ENCODE measurements around the gene MAML1. TPM values are rescaled to one million over a fixed set of nuclear protein-coding genes. Genes with fewer than 3 reads are reported as not detected.

The MAML1 gene
- total RNA-seq, 1 experiment from 2014 or later = 13.4 TPM

- no peak for DNase-seq (ENCODE audit: low read depth)
- in situ Hi-C loops (cut with HindIII; ENCODE audit: low pct_unique_long_range_greater_than_20kb, low sequenced_read_pairs) = no loop called here
Observed at GRCh38 chr5:179814090-179814489, 81.5 kb downstream of the MAML1 start.

DNA sequence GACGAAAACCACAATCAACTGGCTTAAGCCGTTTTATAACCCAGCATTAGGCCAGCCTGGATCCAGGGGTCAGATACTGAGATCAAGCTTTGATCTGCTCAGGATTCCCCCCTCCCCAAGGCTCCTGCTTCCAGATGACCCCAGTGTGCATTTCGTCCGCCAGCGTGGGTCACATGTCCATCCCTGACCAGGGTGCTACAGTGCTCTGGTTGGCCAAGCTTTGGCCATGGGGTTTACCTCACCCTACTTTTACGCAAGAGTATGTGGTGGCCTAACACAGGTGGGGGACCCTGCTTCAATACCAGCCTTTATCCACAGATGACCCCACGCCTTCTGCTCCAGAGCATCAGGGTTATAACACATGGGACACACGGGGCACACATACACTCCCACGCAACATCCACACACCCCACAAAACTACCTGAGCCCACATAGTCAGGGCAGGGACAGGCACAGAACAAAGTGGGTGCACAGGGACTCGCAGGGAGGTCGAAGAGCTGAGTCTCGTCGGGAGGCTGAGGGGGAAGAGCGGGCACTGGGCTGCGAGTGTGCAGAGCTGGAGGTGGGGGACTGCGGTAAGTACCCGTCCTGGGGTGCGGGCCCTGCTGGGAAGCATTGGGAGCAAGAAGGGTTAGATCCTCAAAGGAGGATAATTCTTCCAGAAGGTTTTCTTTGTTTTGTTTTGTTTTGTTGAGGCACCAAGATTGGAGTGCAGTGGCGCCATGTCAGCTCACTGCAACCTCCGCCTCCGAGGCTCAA is 83.0 kb downstream of the MAML1 start:
- in situ Hi-C loops (cut with HindIII; ENCODE audit: low pct_unique_long_range_greater_than_20kb, low sequenced_read_pairs) = no loop called here
- DNase-seq (ENCODE audit: low read depth) = no peak

DNA sequence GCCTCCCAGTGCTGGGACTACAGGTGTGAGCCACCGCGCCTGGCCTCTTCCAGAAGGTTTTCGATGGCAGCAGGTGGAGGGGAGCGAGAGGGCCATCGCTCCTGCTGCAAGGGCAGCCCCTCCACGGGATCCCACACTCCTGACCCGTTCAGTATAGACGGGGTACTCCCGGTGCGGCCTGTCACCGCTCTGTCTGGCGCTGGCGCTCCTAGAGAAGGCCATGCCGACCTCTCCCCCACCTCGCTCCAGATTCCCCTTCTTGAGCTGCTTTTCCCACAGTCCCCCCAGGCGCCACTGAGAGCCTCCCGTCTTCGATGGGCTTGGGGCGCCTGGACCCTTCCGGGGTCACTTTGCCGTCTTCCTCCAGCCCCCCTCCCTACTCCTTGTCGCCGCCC is 83.8 kb downstream of the MAML1 start:
- in situ Hi-C loops (cut with HindIII; ENCODE audit: low pct_unique_long_range_greater_than_20kb, low sequenced_read_pairs) = no loop called here
- DNase-seq (ENCODE audit: low read depth) = no peak

GRCh38 chr5:179816796-179817469 is 84.3 kb downstream of the MAML1 start:
- DNase-seq (ENCODE audit: low read depth) = no peak
- in situ Hi-C loops (cut with HindIII; ENCODE audit: low pct_unique_long_range_greater_than_20kb, low sequenced_read_pairs) = no loop called here

DNA sequence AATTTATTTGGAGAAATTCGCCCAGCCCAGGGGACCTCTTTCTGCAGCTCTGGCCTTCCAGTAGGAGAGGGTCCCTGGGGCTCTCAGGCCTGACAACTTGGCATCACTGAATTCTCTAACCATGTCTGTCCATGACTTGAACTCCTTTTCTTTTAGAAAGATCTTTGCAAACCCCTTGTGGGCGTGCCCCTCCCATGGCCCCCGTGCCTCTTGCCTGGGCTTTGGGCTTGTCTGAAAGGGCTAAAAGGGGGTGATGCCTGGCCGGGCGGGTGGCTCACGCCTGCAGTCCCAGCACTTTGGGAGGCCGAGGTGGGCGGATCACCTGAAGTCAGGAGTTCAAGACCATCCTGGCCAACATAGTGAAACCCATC is 84.8 kb downstream of the MAML1 start:
- DNase-seq (ENCODE audit: low read depth) = no peak
- in situ Hi-C loops (cut with HindIII; ENCODE audit: low pct_unique_long_range_greater_than_20kb, low sequenced_read_pairs) = no loop called here

- in situ Hi-C loops (cut with HindIII; ENCODE audit: low pct_unique_long_range_greater_than_20kb, low sequenced_read_pairs) = no loop called here
- peak; percentile 87 for DNase-seq (ENCODE audit: low read depth)
Observed at GRCh38 chr5:179817890-179818745, 85.5 kb downstream of the MAML1 start.

DNA sequence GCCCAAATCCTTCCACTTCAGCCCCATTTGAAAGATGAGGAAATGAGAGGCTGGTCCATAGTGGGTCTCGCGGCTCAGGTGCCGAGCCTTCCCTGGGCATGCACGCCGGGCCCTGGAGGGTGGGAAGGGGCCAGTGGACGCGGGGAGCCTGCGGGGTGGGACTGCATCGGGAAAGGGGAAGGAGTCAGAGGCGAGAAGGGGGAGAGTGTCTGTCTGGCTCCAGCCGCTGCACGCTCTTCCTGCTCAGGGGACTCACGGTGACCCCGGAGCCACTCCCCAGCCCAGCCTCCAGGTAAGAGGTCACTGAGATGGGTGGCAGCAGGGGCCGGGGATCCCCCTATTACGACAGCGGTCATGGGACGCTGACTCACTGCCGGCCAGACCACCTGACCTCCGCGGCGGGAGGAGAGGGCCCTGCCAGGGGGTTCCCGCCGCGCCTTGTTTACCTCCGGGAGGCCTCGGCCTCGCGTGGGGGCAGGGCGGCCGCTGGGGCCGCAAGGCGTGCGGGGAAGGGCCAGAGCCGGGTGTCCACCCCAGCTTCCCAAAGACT is 86.2 kb downstream of the MAML1 start:
- peak; percentile 100 for DNase-seq (ENCODE audit: low read depth)
- in situ Hi-C loops (cut with HindIII; ENCODE audit: low pct_unique_long_range_greater_than_20kb, low sequenced_read_pairs) = no loop called here

GRCh38 chr5:179819296-179820126 is 86.9 kb downstream of the MAML1 start:
- in situ Hi-C loops (cut with HindIII; ENCODE audit: low pct_unique_long_range_greater_than_20kb, low sequenced_read_pairs) = no loop called here
- peak; percentile 98 for DNase-seq (ENCODE audit: low read depth)

DNA sequence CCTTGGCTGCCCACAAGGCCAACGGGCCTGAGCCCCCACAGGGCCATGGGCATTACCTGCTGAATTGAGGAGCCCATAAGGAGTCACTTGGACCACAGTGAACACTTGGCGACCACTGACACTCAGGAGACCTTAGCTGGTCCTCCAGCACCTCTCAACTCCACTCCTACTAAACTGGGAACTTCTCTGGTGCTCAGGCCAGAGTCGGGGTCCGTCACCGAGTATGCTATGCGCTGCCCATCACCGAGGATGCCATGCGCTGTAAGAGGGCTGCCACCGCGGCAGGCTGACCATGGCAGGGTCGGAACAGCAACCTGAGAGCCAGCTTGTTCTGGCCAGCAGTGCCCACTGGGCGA is 87.5 kb downstream of the MAML1 start:
- in situ Hi-C loops (cut with HindIII; ENCODE audit: low pct_unique_long_range_greater_than_20kb, low sequenced_read_pairs) = no loop called here
- DNase-seq (ENCODE audit: low read depth) = no peak

DNA sequence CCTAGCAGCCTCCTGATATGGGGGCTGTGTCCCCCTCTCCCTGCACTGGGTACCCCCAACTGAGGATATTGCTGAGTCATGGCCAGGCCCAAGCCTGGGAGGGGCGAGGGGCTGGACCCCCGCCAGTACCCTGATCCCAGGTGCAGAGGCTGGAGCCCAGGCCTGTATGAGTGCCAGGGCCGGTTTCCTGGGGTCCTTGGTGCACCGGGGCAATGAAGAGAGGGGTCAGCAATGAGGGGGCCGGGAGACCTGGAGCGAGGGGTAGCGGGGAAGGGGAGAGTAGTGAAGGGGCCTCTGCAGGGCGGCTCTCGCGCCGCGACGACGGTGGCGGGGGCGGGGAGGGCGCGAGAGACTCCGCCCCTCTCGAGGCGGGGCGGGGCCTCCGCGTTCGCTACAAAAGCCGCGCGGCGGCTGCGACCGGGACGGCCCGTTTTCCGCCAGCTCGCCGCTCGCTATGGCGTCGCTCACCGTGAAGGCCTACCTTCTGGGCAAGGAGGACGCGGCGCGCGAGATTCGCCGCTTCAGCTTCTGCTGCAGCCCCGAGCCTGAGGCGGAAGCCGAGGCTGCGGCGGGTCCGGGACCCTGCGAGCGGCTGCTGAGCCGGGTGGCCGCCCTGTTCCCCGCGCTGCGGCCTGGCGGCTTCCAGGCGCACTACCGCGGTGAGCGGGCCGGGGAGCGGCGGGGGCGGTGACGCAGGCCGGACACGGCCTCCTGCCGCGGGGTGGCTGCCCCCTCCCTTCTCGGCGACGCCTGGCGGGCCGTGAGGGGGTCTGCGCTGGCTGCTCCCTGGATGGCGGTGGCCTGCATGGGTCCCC is 88.1 kb downstream of the MAML1 start, which contains the start of gene SQSTM1:
SQSTM1 (plus strand) TSS at position 423 of the 815 bp plus-strand sequence; CDS start at position 455, 32 bp downstream.
- in situ Hi-C loops (cut with HindIII; ENCODE audit: low pct_unique_long_range_greater_than_20kb, low sequenced_read_pairs) = no loop called here
- peak; percentile 83 for DNase-seq (ENCODE audit: low read depth)

GRCh38 chr5:179821298-179822058 is 88.9 kb downstream of the MAML1 start:
- in situ Hi-C loops (cut with HindIII; ENCODE audit: low pct_unique_long_range_greater_than_20kb, low sequenced_read_pairs) = no loop called here
- DNase-seq (ENCODE audit: low read depth) = peak; percentile 89

DNA sequence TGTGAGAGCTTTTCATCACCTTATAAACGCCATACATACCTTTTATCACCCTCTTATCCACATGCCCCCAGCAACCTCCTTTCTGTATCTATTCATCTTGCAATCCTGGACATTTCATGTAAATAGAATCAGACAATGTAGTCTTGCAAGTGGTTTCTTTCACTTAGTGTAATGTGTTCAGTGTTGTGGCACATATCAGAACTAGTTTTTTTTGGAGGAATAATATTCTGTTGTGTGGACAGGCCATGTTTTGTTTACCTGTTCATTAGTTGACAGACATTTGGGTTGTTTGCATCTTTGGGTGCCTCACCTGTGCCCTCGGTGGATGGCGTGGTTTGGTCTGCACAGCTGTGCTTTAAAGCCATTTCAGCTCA is 89.4 kb downstream of the MAML1 start:
- in situ Hi-C loops (cut with HindIII; ENCODE audit: low pct_unique_long_range_greater_than_20kb, low sequenced_read_pairs) = no loop called here
- DNase-seq (ENCODE audit: low read depth) = no peak

- in situ Hi-C loops (cut with HindIII; ENCODE audit: low pct_unique_long_range_greater_than_20kb, low sequenced_read_pairs) = no loop called here
- DNase-seq (ENCODE audit: low read depth) = no peak
Observed at GRCh38 chr5:179822444-179822990, 89.9 kb downstream of the MAML1 start.

- in situ Hi-C loops (cut with HindIII; ENCODE audit: low pct_unique_long_range_greater_than_20kb, low sequenced_read_pairs) = no loop called here
- DNase-seq (ENCODE audit: low read depth) = no peak
Observed at GRCh38 chr5:179823937-179824744, 91.5 kb downstream of the MAML1 start.

GRCh38 chr5:179824745-179825112 is 92.1 kb downstream of the MAML1 start:
- in situ Hi-C loops (cut with HindIII; ENCODE audit: low pct_unique_long_range_greater_than_20kb, low sequenced_read_pairs) = no loop called here

More at GRCh38 chr5:179824745-179825112, 92.1 kb downstream of the MAML1 start:
- no peak for DNase-seq (ENCODE audit: low read depth)
